GM20000 (cell line): Measurements from ENCODE around the gene SERINC3.
A peak's percentile ranks its signal among the peaks of the same experiment; 100 is the strongest.
"Not testable (repeated sequence)": the region's sequence is repeated elsewhere in the genome, so short reads cannot be mapped to it uniquely, and the experiment has no call there.

Source experiments
- DNase-seq: peaks from one replicate; pipeline ENCODE4 v3.0.0; 2012; ENCODE audit warnings: low spot score
- CTCF ChIP-seq: IDR thresholded peaks from 2 replicates; pipeline ENCODE4 v1.5.1; 2012; ENCODE audit warnings: mild to moderate bottlenecking, control low read depth; ENCODE audit errors: extremely low read depth, missing control alignments

Gene SERINC3

GRCh38 chr20:44477151-44477550 lies 44.7 kb downstream of the SERINC3 start:
- no peak for DNase-seq
- TF ChIP-seq CTCF, result no peak

- peak; percentile 94 for DNase-seq
Observed at GRCh38 chr20:44475694-44476560, 45.9 kb downstream of the SERINC3 start, which contains the start of gene TTPAL. TSS of gene TTPAL (plus strand) at chr20:44475874. CDS start at chr20:44480000, 4,126 bp downstream.

GRCh38 chr20:44475372-44475693 lies 46.5 kb downstream of the SERINC3 start:
- DNase-seq, result no peak
- TF ChIP-seq CTCF, result no peak

More at GRCh38 chr20:44475694-44476560, 45.9 kb downstream of the SERINC3 start, which contains the start of gene TTPAL:
- TF ChIP-seq CTCF, result peak; percentile 22

GRCh38 chr20:44472283-44472682 lies 49.6 kb downstream of the SERINC3 start:
- DNase-seq, result not testable (repeated sequence)

GRCh38 chr20:44471481-44471882 lies 50.4 kb downstream of the SERINC3 start:
- no peak for DNase-seq
- no peak for TF ChIP-seq CTCF

- TF ChIP-seq CTCF, result no peak
- DNase-seq, result no peak
Observed at GRCh38 chr20:44470327-44470726, 51.5 kb downstream of the SERINC3 start.

GRCh38 chr20:44468044-44468782 lies 53.7 kb downstream of the SERINC3 start:
- DNase-seq, result no peak
- TF ChIP-seq CTCF, result no peak
